CD4-positive, alpha-beta T cell (primary cell): Measurements from ENCODE around the gene PCDHGA2. TPM values are rescaled to one million over a fixed set of nuclear protein-coding genes. Genes with fewer than 3 reads are reported as not detected.

Experiments used
- ATAC-seq: fragments of 200-7000 bp; cut with Tn5 transposase; one replicate; pipeline ENCODE4 v1.10.0; 2022; ENCODE audit warnings: mild to moderate bottlenecking; ENCODE audit not compliant: poor library complexity
- CTCF ChIA-PET: fragments of 350-600 bp; sonication (Branson Sonifier 250); formaldehyde crosslinking; loops from one replicate; lab custom pipeline; 2021; ENCODE audit warnings: antibody characterized with exemption, inconsistent platforms; lab: Charles Lee
- POLR2A ChIA-PET: fragments of 350-600 bp; sonication (Branson Sonifier 250); formaldehyde crosslinking; loops from one replicate; lab custom pipeline; 2021; ENCODE audit warnings: antibody characterized with exemption, inconsistent platforms; lab: Charles Lee
- DNase-seq, 14 experiments: peaks; one replicate each; pipeline ENCODE4 v3.0.0-alpha.2; 2013 to 2020; ENCODE audit warnings: mixed read lengths in 2 of 14
- H3K27ac ChIP-seq, 2 donors: one replicate each; pipeline versions ENCODE4 v1.5.1 to v1.7.0; 2013; ENCODE audit warnings: low read length in 2 of 2, low read depth in 1 of 2, mild to moderate bottlenecking in 1 of 2
- H3K27me3 ChIP-seq, 2 experiments: 1 replicate in 1 of 2; 2 replicates in 1 of 2; pipeline versions ENCODE4 v1.6.1 to v1.7.0; 2013; ENCODE audit warnings: low read length in 2 of 2, control low read depth in 1 of 2, mild to moderate bottlenecking in 1 of 2, moderate library complexity in 1 of 2; ENCODE audit not compliant: insufficient read depth in 2 of 2, control insufficient read depth in 1 of 2
- H3K36me3 ChIP-seq: one replicate; pipeline ENCODE4 v1.6.1; 2013; ENCODE audit warnings: low read length, control low read depth; ENCODE audit not compliant: insufficient read depth
- H3K4me1 ChIP-seq: one replicate; pipeline ENCODE4 v1.6.1; 2013; ENCODE audit warnings: low read length, control low read depth; ENCODE audit not compliant: insufficient read depth
- H3K4me3 ChIP-seq: one replicate; pipeline ENCODE4 v1.5.1; 2013; ENCODE audit warnings: mild to moderate bottlenecking, low read length, moderate library complexity
- H3K9me3 ChIP-seq, 2 experiments: 1 replicate in 1 of 2; 2 replicates in 1 of 2; pipeline versions ENCODE4 v1.6.1 to v1.7.0; 2013; ENCODE audit warnings: low read length in 2 of 2, mild to moderate bottlenecking in 2 of 2, control low read depth in 1 of 2, moderate library complexity in 1 of 2; ENCODE audit not compliant: control insufficient read depth in 1 of 2, insufficient read depth in 1 of 2
- H3K27ac Mint-ChIP-seq: one replicate; pipeline ENCODE4 v1.8.0; 2020; ENCODE audit warnings: mixed read lengths
- H3K27me3 Mint-ChIP-seq: one replicate; pipeline ENCODE4 v1.8.0; 2021; ENCODE audit warnings: mixed read lengths
- H3K36me3 Mint-ChIP-seq: one replicate; pipeline ENCODE4 v1.8.0; 2021; ENCODE audit warnings: low read depth, mixed read lengths
- H3K4me1 Mint-ChIP-seq: one replicate; pipeline ENCODE4 v1.8.0; 2021; ENCODE audit warnings: low read depth, mixed read lengths
- H3K4me3 Mint-ChIP-seq: one replicate; pipeline ENCODE4 v1.8.0; 2020; ENCODE audit warnings: mild to moderate bottlenecking, mixed read lengths
- H3K9me3 Mint-ChIP-seq: one replicate; pipeline ENCODE4 v1.8.0; 2020; ENCODE audit warnings: mixed read lengths
- intact Hi-C, 2 experiments: fragments of 100-400 bp; cut with DNase I in 1 of 2; cut with micrococcal nuclease in 1 of 2; formaldehyde crosslinking; loops; one replicate each; pipeline versions ENCODE4 v1.15.1 to v1.9.0; 2023 to 2025; cut with DNase I, micrococcal nuclease
- polyA plus RNA-seq, 2 donors: library from polyadenylated mRNA; unstranded; fragments of 120-200 nt; gene quantifications; one replicate each; pipeline ENCODE4 v1.2.1, GENCODE V29; 2013
- total RNA-seq, 174 experiments: library from RNA in 2 of 174; stranded (reverse) in 2 of 174; gene quantifications; one replicate each; pipeline ENCODE4 v1.2.3 and lab custom pipeline; 2021 to 2026
- TF ChIP-seq, protein P1 (sequence below): fragments of 200-600 bp; IDR thresholded peaks from one replicate; pipeline ENCODE4 v1.8.0; 2022; ENCODE audit warnings: antibody characterized with exemption, mild to moderate bottlenecking

Gene PCDHGA2
- total RNA-seq = not detected
- polyA plus RNA-seq (2013, experiment 1 of 2) = not detected
- 0.07 TPM for polyA plus RNA-seq (2013, experiment 2 of 2)
- 0 to 0.51 (median 0.06) reads per million in 172 experiments for total RNA-seq (lab: John Stamatoyannopoulos, UW)

DNA sequence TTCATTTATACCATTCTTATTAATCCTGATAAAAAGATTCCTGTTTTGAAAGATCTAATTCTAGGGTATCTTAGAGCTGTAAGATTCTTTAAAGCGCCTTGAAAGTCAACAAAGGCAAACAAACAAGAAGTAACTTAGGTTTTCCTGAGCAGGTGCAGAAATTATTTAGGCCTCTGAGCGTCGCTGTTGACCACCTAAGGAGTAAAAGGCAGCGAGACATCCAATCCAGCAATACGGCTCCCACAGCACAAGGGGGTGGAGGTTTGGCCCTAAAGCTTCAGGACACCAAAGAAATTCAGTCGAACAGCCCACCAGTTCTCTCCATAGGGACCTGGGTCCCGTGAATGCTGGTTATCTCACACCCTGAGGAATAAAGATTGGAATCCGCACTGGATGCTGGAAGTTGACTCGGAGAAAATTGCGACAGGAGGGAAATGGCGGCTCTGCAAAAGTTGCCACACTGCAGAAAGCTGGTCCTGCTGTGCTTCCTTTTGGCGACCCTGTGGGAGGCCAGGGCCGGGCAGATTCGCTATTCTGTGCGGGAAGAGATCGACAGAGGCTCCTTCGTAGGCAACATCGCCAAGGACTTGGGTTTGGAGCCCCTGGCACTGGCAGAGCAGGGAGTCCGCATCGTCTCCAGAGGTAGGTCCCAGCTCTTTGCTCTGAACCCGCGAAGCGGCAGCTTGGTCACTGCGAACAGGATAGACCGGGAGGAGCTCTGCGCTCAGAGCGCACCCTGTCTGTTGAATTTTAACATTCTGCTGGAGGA is at the start of gene PCDHGA2:
PCDHGA2 (plus strand) TSS at position 223 of the 769 bp plus-strand sequence.
- intact Hi-C loops = no loop called here
- Histone ChIP-seq H3K9me3 (peaks cover 34 to 54% of the 10 kb centered on the region in 2 experiments), H3K27me3 (peaks cover 45 to 66% of the 10 kb centered on the region in 2 experiments)

GRCh38 chr5:141298376-141298775 is 40.2 kb upstream of the PCDHGA2 start:
- CTCF ChIA-PET = no interaction called here
- Mint-ChIP-seq H3K4me1 (no peaks in the 10 kb centered on the region), H3K36me3 (peaks cover 93% of the 10 kb centered on the region), H3K27ac (no peak overlapping the region), H3K27me3 (no peaks in the 10 kb centered on the region), H3K4me3 (no peak overlapping the region), H3K9me3 (peaks cover 22% of the 10 kb centered on the region)
- Histone ChIP-seq H3K36me3 (no peaks in the 10 kb centered on the region), H3K9me3 (peaks cover 56 to 79% of the 10 kb centered on the region in 2 experiments), H3K4me3 (no peak overlapping the region), H3K27ac (no peak overlapping the region), H3K27me3 (no peaks in the 10 kb centered on the region), H3K4me1 (no peaks in the 10 kb centered on the region)
- no peak for DNase-seq
- intact Hi-C loops = no loop called here
- POLR2A ChIA-PET = no interaction called here
- no peak for ATAC-seq
- TF ChIP-seq, protein P1, sequence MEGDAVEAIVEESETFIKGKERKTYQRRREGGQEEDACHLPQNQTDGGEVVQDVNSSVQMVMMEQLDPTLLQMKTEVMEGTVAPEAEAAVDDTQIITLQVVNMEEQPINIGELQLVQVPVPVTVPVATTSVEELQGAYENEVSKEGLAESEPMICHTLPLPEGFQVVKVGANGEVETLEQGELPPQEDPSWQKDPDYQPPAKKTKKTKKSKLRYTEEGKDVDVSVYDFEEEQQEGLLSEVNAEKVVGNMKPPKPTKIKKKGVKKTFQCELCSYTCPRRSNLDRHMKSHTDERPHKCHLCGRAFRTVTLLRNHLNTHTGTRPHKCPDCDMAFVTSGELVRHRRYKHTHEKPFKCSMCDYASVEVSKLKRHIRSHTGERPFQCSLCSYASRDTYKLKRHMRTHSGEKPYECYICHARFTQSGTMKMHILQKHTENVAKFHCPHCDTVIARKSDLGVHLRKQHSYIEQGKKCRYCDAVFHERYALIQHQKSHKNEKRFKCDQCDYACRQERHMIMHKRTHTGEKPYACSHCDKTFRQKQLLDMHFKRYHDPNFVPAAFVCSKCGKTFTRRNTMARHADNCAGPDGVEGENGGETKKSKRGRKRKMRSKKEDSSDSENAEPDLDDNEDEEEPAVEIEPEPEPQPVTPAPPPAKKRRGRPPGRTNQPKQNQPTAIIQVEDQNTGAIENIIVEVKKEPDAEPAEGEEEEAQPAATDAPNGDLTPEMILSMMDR = no peak

More for the DNA sequence above, at the start of gene PCDHGA2:
- ChIA-PET CTCF (interaction anchor here (1.0 to 1.5 kb wide), 4 partner anchors 8 to 219 kb away, joined by 3 to 4 read pairs (median 4); partner anchors contain the start of genes PCDHGA1, PCDHGB1 and TAF7), POLR2A (interaction anchor here (1.9 kb wide), 1 partner anchor 18 kb away, joined by 7 read pairs; the partner anchor contains the start of gene TAF7)
- H3K27me3 Mint-ChIP-seq = peaks cover 94% of the 10 kb centered on the region
- TF ChIP-seq, protein P1 = no peak
- Histone ChIP-seq H3K36me3 (no peaks in the 10 kb centered on the region), H3K27ac (no peak within 1 kb of the TSS), H3K4me1 (no peaks in the 10 kb centered on the region), H3K4me3 (no peak within 1 kb of the TSS)
- no peak within 1 kb of the TSS for H3K27ac Mint-ChIP-seq
- DNase-seq (peak in 2 of 14 experiments; percentile 6 to 21), ATAC-seq (no peak)
- peaks cover 56% of the 10 kb centered on the region for H3K36me3 Mint-ChIP-seq
- H3K9me3 Mint-ChIP-seq = peaks cover 32% of the 10 kb centered on the region
- no peak within 1 kb of the TSS for H3K4me3 Mint-ChIP-seq
- H3K4me1 Mint-ChIP-seq = no peaks in the 10 kb centered on the region

- H3K36me3 ChIP-seq = no peaks in the 10 kb centered on the region
- ATAC-seq = no peak
- Mint-ChIP-seq H3K4me3 (no peak within 1 kb of the TSS), H3K27ac (no peak within 1 kb of the TSS), H3K36me3 (peaks cover 86% of the 10 kb centered on the region), H3K27me3 (no peaks in the 10 kb centered on the region), H3K4me1 (no peaks in the 10 kb centered on the region), H3K9me3 (peaks cover 13% of the 10 kb centered on the region)
- H3K4me3 ChIP-seq = no peak within 1 kb of the TSS
- ChIA-PET POLR2A (no interaction called here), CTCF (no interaction called here)
- TF ChIP-seq, protein P1 = no peak
- no peaks in the 10 kb centered on the region for H3K4me1 ChIP-seq
- DNase-seq = peak in 1 of 14 experiments; percentile 6
- no peaks in the 10 kb centered on the region for H3K27me3 ChIP-seq
- intact Hi-C loops = no loop called here
- H3K27ac ChIP-seq = no peak within 1 kb of the TSS
- peaks cover 52 to 83% of the 10 kb centered on the region in 2 experiments for H3K9me3 ChIP-seq
Measured at GRCh38 chr5:141303756-141304155, 34.8 kb upstream of the PCDHGA2 start, which contains the start of gene SLC25A2. Gene SLC25A2 (minus strand): TSS chr5:141304049. CDS start chr5:141303865, 184 bp downstream.
